GM23248 (cell line): ENCODE data around the gene ASXL2. TPM values are rescaled to one million over a fixed set of nuclear protein-coding genes. Genes with fewer than 3 reads are reported as not detected.

Source experiments
- DNase-seq: peaks from one replicate; pipeline ENCODE4 v3.0.0-alpha.2; 2015
- H2AFZ ChIP-seq: fragments of 200-600 bp; sonication (generic); 2 replicates; pipeline ENCODE4 v1.6.1; 2016; ENCODE audit warnings: antibody characterized with exemption
- H3F3A ChIP-seq: fragments of 200-600 bp; sonication (generic); 2 replicates; pipeline ENCODE4 v1.6.1; 2016; ENCODE audit warnings: mild to moderate bottlenecking, antibody characterized with exemption, mixed run types; ENCODE audit not compliant: insufficient read depth
- H3K27ac ChIP-seq: fragments of 200-600 bp; sonication (generic); 2 replicates; pipeline ENCODE4 v1.5.1; 2016; ENCODE audit warnings: mild to moderate bottlenecking
- H3K27me3 ChIP-seq: fragments of 200-600 bp; sonication (generic); replicated peaks from 2 replicates; pipeline ENCODE4 v1.6.1; 2016; ENCODE audit warnings: mild to moderate bottlenecking; ENCODE audit not compliant: insufficient read depth
- H3K36me3 ChIP-seq: fragments of 200-600 bp; sonication (generic); 2 replicates; pipeline ENCODE4 v1.6.1; 2016; ENCODE audit warnings: low read depth, mild to moderate bottlenecking
- H3K4me1 ChIP-seq: fragments of 200-600 bp; sonication (generic); 2 replicates; pipeline ENCODE4 v1.6.1; 2016; ENCODE audit warnings: mild to moderate bottlenecking; ENCODE audit not compliant: insufficient read depth
- H3K4me2 ChIP-seq: fragments of 200-600 bp; sonication (generic); one replicate; pipeline ENCODE4 v1.6.1; 2016; ENCODE audit warnings: mild to moderate bottlenecking; ENCODE audit not compliant: unreplicated experiment
- H3K4me3 ChIP-seq: fragments of 200-600 bp; sonication (generic); 2 replicates; pipeline ENCODE4 v1.5.1; 2016; ENCODE audit warnings: mild to moderate bottlenecking
- H3K79me2 ChIP-seq: fragments of 200-600 bp; sonication (generic); 2 replicates; pipeline ENCODE4 v1.6.1; 2016; ENCODE audit warnings: mild to moderate bottlenecking; ENCODE audit not compliant: insufficient read depth
- H3K9ac ChIP-seq: fragments of 200-600 bp; sonication (generic); 2 replicates; pipeline ENCODE4 v1.6.1; 2016; ENCODE audit warnings: mild to moderate bottlenecking
- H3K9me2 ChIP-seq: fragments of 200-600 bp; sonication (generic); 2 replicates; pipeline ENCODE4 v1.6.1; 2016; ENCODE audit warnings: mixed run types, mild to moderate bottlenecking, moderate library complexity; ENCODE audit not compliant: insufficient read depth
- H3K9me3 ChIP-seq: fragments of 200-600 bp; sonication (generic); one replicate; pipeline ENCODE4 v1.6.1; 2017; ENCODE audit warnings: low read depth
- H4K20me1 ChIP-seq: fragments of 200-600 bp; sonication (generic); 2 replicates; pipeline ENCODE4 v1.6.0; 2016; ENCODE audit not compliant: insufficient read depth
- EZH2 ChIP-seq: fragments of 200-600 bp; sonication (generic); IDR thresholded peaks from 2 replicates; pipeline ENCODE4 v1.6.1; 2018; ENCODE audit warnings: antibody characterized with exemption, mild to moderate bottlenecking; ENCODE audit not compliant: insufficient read depth, poor library complexity, severe bottlenecking
- EZH2phosphoT487 ChIP-seq: fragments of 200-600 bp; sonication (generic); IDR thresholded peaks from 2 replicates; pipeline ENCODE4 v1.6.1; 2018; ENCODE audit warnings: antibody characterized with exemption, moderate library complexity, mild to moderate bottlenecking, low read depth; ENCODE audit not compliant: insufficient read depth
- WGBS, 2 experiments: methylation state at CpG; one replicate each; pipeline ENCODE4 v1.1.6; 2015 to 2017; ENCODE audit warnings: low lambda C conversion rate in 2 of 2, low coverage in 1 of 2; ENCODE audit errors: missing lambda C conversion rate in 2 of 2; 5-methylcytosine and 5-hydroxymethylcytosine counted together
- in situ Hi-C: fragments of 300-500 bp; cut with MboI; formaldehyde crosslinking; loops from 2 replicates; pipeline ENCODE4 v1.15.0; 2020
- polyA plus RNA-seq: library from polyadenylated mRNA; unstranded; fragments of >200 nt; fragmentation: Nextera tagmentation; extraction: Ambion mirVana; gene quantifications from 2 replicates; pipeline ENCODE4 v1.2.1, GENCODE V29; 2016
- total RNA-seq: library from RNA; depleted of rRNA; stranded (reverse); fragments of >200 nt; shearing (Covaris generic); gene quantifications from 2 replicates; pipeline ENCODE4 v1.2.3, GENCODE V29; 2014

Gene ASXL2
- total and polyA plus RNA-seq, 2 experiments from 2014 or later = 4.5 to 9.5 TPM

DNA sequence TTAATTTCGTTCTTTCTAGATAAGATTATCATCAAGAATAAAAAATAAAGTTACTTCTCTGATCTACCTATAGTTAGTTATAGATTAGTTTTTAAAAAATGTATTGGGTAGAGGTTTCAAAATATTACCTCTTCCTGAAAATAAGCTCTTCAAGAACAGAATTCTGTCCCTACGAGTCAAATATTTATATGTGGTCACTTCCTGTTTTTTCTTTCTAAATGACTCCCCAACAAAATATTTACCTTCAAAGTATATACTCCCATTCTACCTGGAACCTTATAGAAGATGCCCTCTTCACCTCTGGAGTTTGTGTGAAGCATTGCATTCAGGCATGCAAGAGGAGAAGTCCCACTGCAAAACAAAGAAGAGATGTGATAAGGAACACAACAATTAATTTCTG lies 72.3 kb downstream of the ASXL2 start:
- H3K36me3 ChIP-seq = peaks cover 4% of the 10 kb centered on the region
- in situ Hi-C loops = no loop called here
- no peak for TF ChIP-seq EZH2phosphoT487
- H3K27me3 ChIP-seq = no peaks in the 10 kb centered on the region
- H4K20me1 ChIP-seq = no peaks in the 10 kb centered on the region
- H3K9ac ChIP-seq = no peak overlapping the region
- no peak overlapping the region for H3K27ac ChIP-seq
- no peak for DNase-seq
- no peaks in the 10 kb centered on the region for H3K9me2 ChIP-seq
- peaks cover 30% of the 10 kb centered on the region for H3K79me2 ChIP-seq
- peaks cover 15% of the 10 kb centered on the region; the same call in 1 of the 2 replicates for H3K4me1 ChIP-seq
- no peak overlapping the region for H3K4me2 ChIP-seq
- H3K4me3 ChIP-seq = no peak overlapping the region
- H3K9me3 ChIP-seq = no peaks in the 10 kb centered on the region
- WGBS, 2 experiments = 94 to 98% methylated on average over 2 of the region's 2 CpGs
- H2AFZ ChIP-seq = no peak overlapping the region
- H3F3A ChIP-seq = 0 out of 2 replicates have a peak, but pooled peaks cover 4% of the 10 kb centered on the region

- H3K27ac ChIP-seq = no peak overlapping the region
- 0 out of 2 replicates have a peak, but pooled peaks cover 4% of the 10 kb centered on the region for H3F3A ChIP-seq
- H3K9me2 ChIP-seq = no peaks in the 10 kb centered on the region
- H3K4me3 ChIP-seq = no peak overlapping the region
- H3K27me3 ChIP-seq = no peaks in the 10 kb centered on the region
- H3K9ac ChIP-seq = no peak overlapping the region
- H3K4me1 ChIP-seq = peaks cover 15% of the 10 kb centered on the region; the same call in 1 of the 2 replicates
- no peak overlapping the region for H2AFZ ChIP-seq
- peaks cover 6% of the 10 kb centered on the region for H3K36me3 ChIP-seq
- DNase-seq = no peak
- no peaks in the 10 kb centered on the region for H4K20me1 ChIP-seq
- WGBS, 2 experiments = 90 to 95% methylated on average over 3 of the region's 3 CpGs
- no peak for TF ChIP-seq EZH2
- TF ChIP-seq EZH2phosphoT487 = no peak
- H3K79me2 ChIP-seq = peaks cover 16% of the 10 kb centered on the region
- in situ Hi-C loops = no loop called here
- H3K9me3 ChIP-seq = no peaks in the 10 kb centered on the region
- no peak overlapping the region for H3K4me2 ChIP-seq
Measured at GRCh38 chr2:25804338-25804737, 73.9 kb downstream of the ASXL2 start.

DNA sequence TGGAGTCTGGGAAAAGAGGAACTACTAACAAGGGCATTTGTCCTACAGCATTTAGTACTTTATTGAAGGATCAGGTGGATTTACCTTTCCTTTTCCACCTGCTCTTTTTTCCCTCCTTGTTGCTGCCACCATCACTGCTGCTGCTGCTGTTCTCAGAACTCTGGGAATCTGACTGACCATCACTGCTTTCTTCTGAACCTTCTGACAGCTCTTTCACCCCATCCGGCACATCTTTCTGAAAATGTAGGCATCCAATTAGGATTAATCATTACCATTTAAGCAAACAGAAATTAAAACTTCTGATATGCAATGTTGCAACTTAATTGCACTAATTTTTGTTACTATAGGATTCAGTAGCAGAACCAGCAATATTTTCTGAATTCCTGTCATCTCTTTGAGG lies 79.0 kb downstream of the ASXL2 start:
- no peaks in the 10 kb centered on the region for H3F3A ChIP-seq
- DNase-seq = no peak
- peaks cover 14% of the 10 kb centered on the region; the same call in 1 of the 2 replicates for H3K79me2 ChIP-seq
- H3K9me2 ChIP-seq = no peaks in the 10 kb centered on the region
- no peaks in the 10 kb centered on the region for H3K27me3 ChIP-seq
- H3K9me3 ChIP-seq = no peaks in the 10 kb centered on the region
- no peaks in the 10 kb centered on the region for H3K4me1 ChIP-seq
- TF ChIP-seq EZH2 (no peak), EZH2phosphoT487 (no peak)
- WGBS, 2 experiments = 96 to 100% methylated on average over 1 of the region's 1 CpG
- no peak overlapping the region for H3K4me3 ChIP-seq
- no peaks in the 10 kb centered on the region for H4K20me1 ChIP-seq
- no peak overlapping the region for H3K9ac ChIP-seq
- H2AFZ ChIP-seq = no peak overlapping the region
- peaks cover 17% of the 10 kb centered on the region for H3K36me3 ChIP-seq
- in situ Hi-C loops = no loop called here
- no peak overlapping the region for H3K4me2 ChIP-seq
- H3K27ac ChIP-seq = no peak overlapping the region

DNA sequence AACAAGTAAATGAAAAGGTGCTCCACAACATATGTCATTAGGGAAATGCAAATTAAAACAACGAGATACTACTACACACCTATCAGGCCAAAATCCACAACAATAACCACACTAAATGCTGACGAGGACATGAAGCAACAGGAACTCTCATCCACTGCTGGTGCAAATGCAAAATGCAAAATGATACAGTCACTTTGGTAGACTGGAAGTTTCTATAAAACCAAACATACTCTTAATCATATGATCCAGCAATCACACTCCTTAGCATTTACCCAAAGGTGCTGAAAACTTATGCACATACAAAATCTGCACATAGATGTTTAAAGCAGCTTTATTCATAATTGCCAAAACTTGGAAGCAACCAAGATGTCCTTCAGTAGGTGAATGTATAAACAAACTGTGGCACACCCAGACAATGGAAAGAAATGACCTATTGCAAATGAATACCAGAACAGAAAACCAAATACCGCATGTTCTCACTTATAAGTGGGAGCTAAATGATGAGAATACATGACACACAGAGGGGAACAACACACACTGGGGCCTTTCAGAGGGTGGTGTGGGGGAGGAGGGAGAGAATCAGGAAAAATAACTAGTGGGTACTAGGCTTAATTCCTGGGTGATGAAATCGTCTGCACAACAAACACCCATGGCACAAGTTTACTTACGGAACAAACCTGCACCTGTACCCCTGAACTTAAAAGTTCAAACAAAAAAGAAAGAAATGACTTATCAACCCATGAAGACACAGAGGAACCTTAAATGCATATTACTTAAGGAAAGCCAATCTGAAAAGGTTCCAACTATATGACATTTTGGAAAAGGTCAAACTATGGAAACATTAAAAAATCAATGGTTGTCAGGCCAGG lies 80.4 kb downstream of the ASXL2 start:
- H3F3A ChIP-seq = no peaks in the 10 kb centered on the region
- no peak overlapping the region for H3K4me2 ChIP-seq
- H3K9ac ChIP-seq = no peak overlapping the region
- no peak overlapping the region for H3K27ac ChIP-seq
- WGBS, 2 experiments = 91 to 92% methylated on average over 5 of the region's 5 CpGs
- H2AFZ ChIP-seq = no peak overlapping the region
- no peaks in the 10 kb centered on the region for H4K20me1 ChIP-seq
- in situ Hi-C loops = no loop called here
- peaks cover 14% of the 10 kb centered on the region; the same call in 1 of the 2 replicates for H3K79me2 ChIP-seq
- H3K27me3 ChIP-seq = no peaks in the 10 kb centered on the region
- no peaks in the 10 kb centered on the region for H3K4me1 ChIP-seq
- H3K4me3 ChIP-seq = no peak overlapping the region
- TF ChIP-seq EZH2phosphoT487 (no peak), EZH2 (no peak)
- peaks cover 17% of the 10 kb centered on the region; the same call in 1 of the 2 replicates for H3K36me3 ChIP-seq
- no peaks in the 10 kb centered on the region for H3K9me2 ChIP-seq
- no peaks in the 10 kb centered on the region for H3K9me3 ChIP-seq
- no peak for DNase-seq
